LNCAP (cell line): ENCODE results near the gene PIGT.

ENCODE experiments used
- CTCF ChIP-seq: fragments of 450-650 bp; IDR thresholded peaks from 2 replicates; pipeline ENCODE4 v1.5.1; 2017; ENCODE audit warnings: mild to moderate bottlenecking

Gene PIGT

GRCh38 chr20:45415822-45416637, at the start of gene PIGT:
Gene PIGT, plus strand, starts transcription at chr20:45416141. Its CDS starts 16 bp downstream, at chr20:45416157.
- no peak for TF ChIP-seq CTCF

- no peak for TF ChIP-seq CTCF
These were observed 49.7 kb upstream of the PIGT start for GRCh38 chr20:45366192-45366591.

- TF ChIP-seq CTCF = no peak
These were observed 49.3 kb upstream of the PIGT start for GRCh38 chr20:45366631-45367030.

GRCh38 chr20:45367126-45367525, 48.8 kb upstream of the PIGT start:
- TF ChIP-seq CTCF = no peak

- no peak for TF ChIP-seq CTCF
These were observed 47.5 kb upstream of the PIGT start for GRCh38 chr20:45368221-45368980.

GRCh38 chr20:45370571-45371160, 45.3 kb upstream of the PIGT start:
- no peak for TF ChIP-seq CTCF

GRCh38 chr20:45372241-45372640, 43.7 kb upstream of the PIGT start:
- no peak for TF ChIP-seq CTCF
